Measurements from ENCODE around the gene PKNOX2. TPM values are rescaled to one million over a fixed set of nuclear protein-coding genes. Genes with fewer than 3 reads are reported as not detected.

PKNOX2 gene
- total RNA-seq, 1 donor from 2014 or later, result 31.8 TPM

DNA sequence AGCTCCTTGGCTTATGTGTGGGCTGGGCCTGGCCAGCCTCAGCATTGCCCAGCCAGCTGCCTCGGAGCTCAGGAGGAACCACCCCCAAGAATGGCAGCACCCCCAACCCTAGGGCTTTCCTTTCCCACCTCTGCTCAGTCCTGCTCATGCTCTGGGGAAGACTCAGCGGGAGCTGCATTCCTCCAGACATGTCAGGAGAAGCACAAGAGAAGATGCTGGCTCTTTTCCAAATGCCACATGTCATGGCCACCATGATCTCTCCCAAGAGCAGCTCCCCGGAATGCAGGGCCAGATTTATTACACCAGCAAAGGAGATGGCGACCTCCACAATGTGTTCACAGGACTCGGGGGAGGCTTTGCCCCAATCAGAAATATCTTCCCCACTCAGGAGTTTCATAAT lies 143.7 kb downstream of the PKNOX2 start:
- no peak for DNase-seq (ENCODE audit: low spot score)

GRCh38 chr11:125312391-125312790 lies 147.8 kb downstream of the PKNOX2 start:
- no peak for DNase-seq (ENCODE audit: low spot score)

- no peak for DNase-seq (ENCODE audit: low spot score)
Measured at GRCh38 chr11:125312812-125313211, 148.3 kb downstream of the PKNOX2 start.

GRCh38 chr11:125313271-125314219 lies 149.0 kb downstream of the PKNOX2 start:
- no peak for DNase-seq (ENCODE audit: low spot score)

GRCh38 chr11:125314276-125315078 lies 149.9 kb downstream of the PKNOX2 start:
- no peak for DNase-seq (ENCODE audit: low spot score)

DNA sequence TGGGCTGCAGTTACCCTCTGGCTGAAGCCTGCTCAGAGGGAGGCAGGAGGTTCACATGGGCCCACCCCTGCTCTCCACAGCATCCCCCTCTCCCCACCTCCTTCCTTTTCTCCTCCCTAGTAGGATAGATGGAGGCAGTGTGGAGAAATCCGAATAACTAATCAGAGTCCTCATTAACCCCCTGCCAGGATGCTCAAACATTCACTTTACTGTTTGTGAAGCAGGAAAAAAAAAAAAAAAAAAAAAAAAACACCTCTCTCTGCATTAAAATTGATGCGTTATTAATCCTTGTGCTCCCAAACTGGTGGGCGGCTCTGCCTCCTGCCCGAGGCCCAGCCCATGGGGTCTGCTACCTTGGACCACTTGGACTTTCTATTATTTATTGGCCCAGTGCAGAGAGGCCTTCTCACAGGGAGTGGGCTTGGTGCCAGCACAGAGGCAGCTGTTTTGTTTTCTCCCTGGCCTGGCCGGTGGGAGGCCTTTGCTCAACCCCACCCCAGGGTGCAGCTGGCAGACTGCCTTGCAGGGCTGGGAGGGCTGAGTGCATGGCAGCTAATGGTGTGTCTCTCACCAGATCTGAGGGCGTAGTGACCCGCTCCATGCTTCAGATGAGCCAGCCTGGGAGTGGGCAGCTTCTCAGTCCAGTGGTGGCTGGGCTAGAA lies 150.7 kb downstream of the PKNOX2 start:
- no peak for DNase-seq (ENCODE audit: low spot score)

- no peak for DNase-seq (ENCODE audit: low spot score)
Measured at GRCh38 chr11:125317416-125317815, 152.9 kb downstream of the PKNOX2 start.

DNA sequence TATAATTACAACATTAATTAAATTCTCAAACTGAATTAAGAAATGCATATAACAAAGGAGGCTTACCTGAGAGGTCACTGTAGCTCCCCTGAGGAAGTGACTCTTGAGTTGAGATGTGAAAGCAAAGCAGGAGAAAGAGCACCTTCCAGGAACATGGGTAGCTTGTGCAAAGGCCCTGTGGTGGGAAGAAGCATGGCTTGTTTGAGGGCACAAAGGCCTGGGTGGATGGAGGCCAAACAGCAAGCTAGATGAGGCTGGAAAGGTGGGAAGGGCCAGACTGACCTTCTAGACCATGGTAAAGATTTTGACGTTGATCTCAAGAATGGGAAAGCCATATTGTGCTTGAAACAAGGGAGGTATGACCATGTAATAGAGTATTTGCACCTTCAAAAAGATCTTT lies 155.1 kb downstream of the PKNOX2 start:
- DNase-seq (ENCODE audit: low spot score), result no peak

DNA sequence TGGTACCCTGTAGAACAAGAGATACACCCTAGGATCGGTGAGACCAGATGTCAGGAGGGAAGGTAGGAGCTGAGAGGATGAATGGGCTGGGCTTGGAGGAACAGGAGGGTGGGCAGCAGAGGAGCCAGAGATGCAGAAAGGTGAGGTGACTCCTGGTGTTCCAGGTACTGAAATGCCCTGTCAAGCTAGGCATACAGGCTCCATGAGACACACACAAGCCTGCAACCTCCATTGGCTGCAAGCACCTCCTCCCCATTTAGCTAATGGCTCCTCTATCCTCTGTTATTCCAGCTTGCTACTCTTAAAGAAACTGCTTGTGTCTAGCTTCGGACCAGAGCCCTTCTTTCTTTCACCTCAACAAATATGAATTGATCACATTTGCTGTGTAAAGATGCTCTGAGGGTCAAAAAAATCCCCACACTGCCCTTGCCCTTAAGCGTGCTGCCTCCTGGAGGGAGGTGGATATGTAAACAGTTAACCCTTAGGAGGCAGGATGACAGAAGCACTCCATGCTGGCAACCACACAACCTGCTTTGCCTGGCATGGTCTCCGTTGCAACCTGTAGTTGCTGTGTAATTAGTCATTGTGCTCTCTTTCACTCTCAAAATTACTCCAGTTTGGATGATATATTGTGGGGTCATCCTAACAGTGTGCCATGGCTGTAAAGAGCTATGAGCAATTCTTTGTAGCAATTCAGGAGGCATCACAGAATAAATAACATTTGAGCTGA lies 156.0 kb downstream of the PKNOX2 start:
- DNase-seq (ENCODE audit: low spot score), result no peak

GRCh38 chr11:125322289-125322688 lies 157.7 kb downstream of the PKNOX2 start:
- no peak for DNase-seq (ENCODE audit: low spot score)

GRCh38 chr11:125325196-125325595 lies 160.6 kb downstream of the PKNOX2 start:
- DNase-seq (ENCODE audit: low spot score), result no peak

- DNase-seq (ENCODE audit: low spot score), result no peak
Measured at GRCh38 chr11:125326126-125326525, 161.6 kb downstream of the PKNOX2 start.

- DNase-seq (ENCODE audit: low spot score), result no peak
Measured at GRCh38 chr11:125327518-125328224, 163.1 kb downstream of the PKNOX2 start.

GRCh38 chr11:125328225-125328580 lies 163.7 kb downstream of the PKNOX2 start:
- DNase-seq (ENCODE audit: low spot score), result no peak

DNA sequence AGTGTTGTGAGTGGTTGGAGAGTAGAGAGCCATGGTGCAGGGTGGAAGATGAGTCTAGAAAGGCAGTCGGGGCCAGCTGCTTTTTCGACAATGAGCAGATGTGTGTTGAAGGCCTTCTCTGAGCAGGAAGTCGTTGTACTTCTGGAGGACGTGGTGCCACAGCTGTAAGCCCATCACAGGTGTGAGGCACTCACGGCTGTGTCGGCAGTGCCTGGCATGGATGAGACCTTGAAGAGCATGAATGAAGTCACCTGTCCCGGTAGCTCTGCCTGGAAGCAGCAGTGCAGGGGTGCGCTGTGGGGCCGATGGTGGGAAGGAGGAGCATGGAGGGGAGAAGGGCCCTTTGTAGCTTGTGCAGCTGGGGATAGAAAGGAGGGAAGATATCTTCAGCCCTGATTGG lies 165.2 kb downstream of the PKNOX2 start:
- no peak for DNase-seq (ENCODE audit: low spot score)

DNA sequence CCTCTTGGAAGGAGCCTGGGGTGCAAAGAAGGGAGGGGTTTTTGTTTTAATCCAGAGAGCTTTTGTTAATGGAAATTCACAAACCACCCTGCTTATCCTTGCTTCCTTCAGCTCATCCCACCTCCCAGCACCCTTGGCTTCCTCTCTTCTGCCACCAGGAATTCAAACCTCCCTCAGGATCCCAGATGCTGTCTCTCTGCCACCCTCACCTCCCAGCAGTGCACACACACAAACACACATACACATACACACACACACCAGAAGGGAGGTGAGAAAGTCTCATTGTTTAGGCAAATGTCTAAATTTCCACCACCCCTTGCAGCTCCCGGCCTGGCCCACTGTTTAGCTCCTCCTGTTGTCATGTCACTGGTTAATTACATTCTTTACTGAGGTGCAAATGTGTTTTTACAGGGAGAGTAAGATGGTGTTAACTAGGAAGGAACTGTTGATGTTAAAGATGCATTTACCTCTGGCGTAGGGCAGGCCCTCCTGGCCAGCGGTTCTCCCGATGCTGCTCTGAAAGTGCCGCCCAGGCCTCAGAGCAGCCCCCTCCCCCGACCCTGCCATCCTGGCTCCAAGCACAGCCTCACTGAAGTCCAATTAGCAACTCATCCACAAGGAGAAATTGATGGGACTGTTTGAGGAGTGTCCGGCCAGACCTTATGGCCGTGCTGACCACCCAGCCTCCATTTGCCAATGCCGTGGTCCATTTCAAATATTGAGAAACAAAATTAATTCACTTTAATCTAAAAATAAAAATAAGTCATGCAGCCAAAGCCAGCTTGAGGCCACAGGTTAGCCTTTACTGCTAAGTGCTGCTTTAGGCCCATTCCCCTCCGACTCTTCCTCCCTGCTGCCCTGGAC lies 166.1 kb downstream of the PKNOX2 start:
- no peak for DNase-seq (ENCODE audit: low spot score)

GRCh38 chr11:125331357-125332035 lies 166.9 kb downstream of the PKNOX2 start:
- no peak for DNase-seq (ENCODE audit: low spot score)

DNA sequence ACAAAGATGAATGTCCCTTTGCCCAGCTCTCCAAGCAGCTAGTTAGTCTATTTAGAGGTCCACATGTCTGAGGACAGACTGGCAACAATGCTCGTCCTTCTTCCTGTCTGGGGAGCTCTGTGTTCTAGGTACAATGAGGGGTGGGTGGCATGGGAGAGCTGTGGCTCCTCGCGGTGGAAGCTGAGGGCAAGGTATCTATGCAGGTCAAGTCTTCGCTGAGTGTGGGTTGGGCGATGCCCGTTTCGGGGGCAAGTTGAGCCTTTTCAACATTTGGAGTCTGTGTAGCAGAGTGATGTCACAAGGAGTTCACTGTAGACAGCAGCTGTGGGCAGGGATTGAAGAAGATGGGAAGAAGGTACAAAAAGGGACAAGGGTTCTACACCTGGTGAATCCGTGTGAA lies 168.3 kb downstream of the PKNOX2 start:
- no peak for DNase-seq (ENCODE audit: low spot score)

GRCh38 chr11:125333354-125334073 lies 169.0 kb downstream of the PKNOX2 start:
- DNase-seq (ENCODE audit: low spot score), result no peak
